Neutrophil (primary cell): ENCODE measurements around the gene WFIKKN1.

ENCODE experiments used
- H3K27ac ChIP-seq: fragments of 200-600 bp; sonication (generic); 2 replicates; pipeline ENCODE4 v1.5.1; 2016; ENCODE audit warnings: mild to moderate bottlenecking, moderate library complexity
- H3K27me3 ChIP-seq: fragments of 200-600 bp; sonication (generic); 2 replicates; pipeline ENCODE4 v1.6.0; 2016; ENCODE audit warnings: mild to moderate bottlenecking
- H3K36me3 ChIP-seq: fragments of 200-600 bp; sonication (generic); 2 replicates; pipeline ENCODE4 v1.5.1; 2017
- H3K4me1 ChIP-seq, 2 experiments: fragments of 200-600 bp in 1 of 2; sonication (generic) in 1 of 2; 1 replicate in 1 of 2; 2 replicates in 1 of 2; pipeline versions ENCODE4 v1.5.1 to v1.6.1; 2013 to 2016; ENCODE audit warnings: low read depth in 1 of 2, low read length in 1 of 2, mild to moderate bottlenecking in 1 of 2, moderate library complexity in 1 of 2; ENCODE audit not compliant: control insufficient read depth in 1 of 2, insufficient read depth in 1 of 2
- H3K4me3 ChIP-seq, 2 experiments: fragments of 200-600 bp in 1 of 2; sonication (generic) in 1 of 2; 1 replicate in 1 of 2; 2 replicates in 1 of 2; pipeline ENCODE4 v1.5.1; 2013 to 2016; ENCODE audit warnings: low read depth in 1 of 2, low read length in 1 of 2, mild to moderate bottlenecking in 1 of 2, moderate library complexity in 1 of 2
- H3K9me3 ChIP-seq: fragments of 200-600 bp; sonication (generic); 2 replicates; pipeline ENCODE4 v1.5.1; 2016
- TF ChIP-seq, protein P1 (sequence below): fragments of 200-600 bp; sonication (generic); IDR thresholded peaks from 2 replicates; pipeline ENCODE4 v1.5.1; 2016; ENCODE audit warnings: antibody characterized with exemption

WFIKKN1 gene, protein sequence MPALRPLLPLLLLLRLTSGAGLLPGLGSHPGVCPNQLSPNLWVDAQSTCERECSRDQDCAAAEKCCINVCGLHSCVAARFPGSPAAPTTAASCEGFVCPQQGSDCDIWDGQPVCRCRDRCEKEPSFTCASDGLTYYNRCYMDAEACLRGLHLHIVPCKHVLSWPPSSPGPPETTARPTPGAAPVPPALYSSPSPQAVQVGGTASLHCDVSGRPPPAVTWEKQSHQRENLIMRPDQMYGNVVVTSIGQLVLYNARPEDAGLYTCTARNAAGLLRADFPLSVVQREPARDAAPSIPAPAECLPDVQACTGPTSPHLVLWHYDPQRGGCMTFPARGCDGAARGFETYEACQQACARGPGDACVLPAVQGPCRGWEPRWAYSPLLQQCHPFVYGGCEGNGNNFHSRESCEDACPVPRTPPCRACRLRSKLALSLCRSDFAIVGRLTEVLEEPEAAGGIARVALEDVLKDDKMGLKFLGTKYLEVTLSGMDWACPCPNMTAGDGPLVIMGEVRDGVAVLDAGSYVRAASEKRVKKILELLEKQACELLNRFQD

GRCh38 chr16:630815-631405, at the start of gene WFIKKN1:
TSS of gene WFIKKN1 (plus strand) at chr16:630985. CDS start at chr16:631254, 269 bp downstream.
- Histone ChIP-seq H3K27ac (no peak within 1 kb of the TSS), H3K27me3 (peaks cover 25% of the 10 kb centered on the region), H3K36me3 (peaks cover 46% of the 10 kb centered on the region), H3K9me3 (no peaks in the 10 kb centered on the region), H3K4me3 (no peak within 1 kb of the TSS), H3K4me1 (peaks cover 6 to 9% of the 10 kb centered on the region in 2 experiments)
- TF ChIP-seq, protein P1, sequence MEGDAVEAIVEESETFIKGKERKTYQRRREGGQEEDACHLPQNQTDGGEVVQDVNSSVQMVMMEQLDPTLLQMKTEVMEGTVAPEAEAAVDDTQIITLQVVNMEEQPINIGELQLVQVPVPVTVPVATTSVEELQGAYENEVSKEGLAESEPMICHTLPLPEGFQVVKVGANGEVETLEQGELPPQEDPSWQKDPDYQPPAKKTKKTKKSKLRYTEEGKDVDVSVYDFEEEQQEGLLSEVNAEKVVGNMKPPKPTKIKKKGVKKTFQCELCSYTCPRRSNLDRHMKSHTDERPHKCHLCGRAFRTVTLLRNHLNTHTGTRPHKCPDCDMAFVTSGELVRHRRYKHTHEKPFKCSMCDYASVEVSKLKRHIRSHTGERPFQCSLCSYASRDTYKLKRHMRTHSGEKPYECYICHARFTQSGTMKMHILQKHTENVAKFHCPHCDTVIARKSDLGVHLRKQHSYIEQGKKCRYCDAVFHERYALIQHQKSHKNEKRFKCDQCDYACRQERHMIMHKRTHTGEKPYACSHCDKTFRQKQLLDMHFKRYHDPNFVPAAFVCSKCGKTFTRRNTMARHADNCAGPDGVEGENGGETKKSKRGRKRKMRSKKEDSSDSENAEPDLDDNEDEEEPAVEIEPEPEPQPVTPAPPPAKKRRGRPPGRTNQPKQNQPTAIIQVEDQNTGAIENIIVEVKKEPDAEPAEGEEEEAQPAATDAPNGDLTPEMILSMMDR, result no peak

GRCh38 chr16:582218-582613, 48.6 kb upstream of the WFIKKN1 start:
- Histone ChIP-seq H3K27ac (no peak overlapping the region), H3K4me1 (peaks cover 3 to 9% of the 10 kb centered on the region in 2 experiments), H3K4me3 (no peak overlapping the region), H3K27me3 (peaks cover 12% of the 10 kb centered on the region), H3K36me3 (peaks cover 13% of the 10 kb centered on the region), H3K9me3 (no peaks in the 10 kb centered on the region)
- TF ChIP-seq, protein P1, result no peak

DNA sequence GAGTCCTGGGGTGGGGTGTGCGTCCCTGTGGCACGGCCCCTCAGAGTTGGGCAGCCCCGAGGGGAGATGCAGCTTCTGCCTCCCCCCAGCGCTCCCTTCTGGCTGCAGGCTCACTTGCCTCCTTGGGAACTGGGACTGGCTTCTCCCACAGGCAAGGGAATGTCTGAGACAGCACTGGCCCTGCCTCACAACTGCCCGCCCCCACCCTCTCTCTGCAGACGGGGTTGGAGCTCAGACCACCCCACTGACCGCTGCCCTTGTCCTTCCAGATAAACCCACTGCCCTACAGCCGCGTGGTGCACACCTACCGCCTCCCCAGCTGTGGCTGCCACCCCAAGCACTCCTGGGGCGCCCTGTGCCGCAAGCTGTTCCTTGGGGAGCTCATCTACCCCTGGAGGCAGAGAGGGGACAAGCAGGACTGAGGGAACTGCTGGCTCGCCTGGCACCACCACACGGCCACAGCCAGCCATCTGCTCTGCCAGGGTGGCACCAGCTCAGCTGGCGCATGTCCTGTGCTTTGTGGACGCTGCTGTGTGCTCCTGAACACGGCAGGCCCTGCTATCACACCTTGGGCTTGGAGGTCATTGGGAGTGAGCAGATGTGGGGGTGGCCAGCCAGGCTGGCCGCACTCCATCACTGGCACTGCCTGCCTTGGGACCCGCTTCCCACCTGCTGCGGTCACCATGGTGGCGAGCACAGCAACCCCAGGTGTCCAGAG, 48.0 kb upstream of the WFIKKN1 start:
- Histone ChIP-seq H3K4me3 (no peak overlapping the region), H3K36me3 (peaks cover 13% of the 10 kb centered on the region), H3K27me3 (peaks cover 12% of the 10 kb centered on the region), H3K27ac (no peak overlapping the region), H3K9me3 (no peaks in the 10 kb centered on the region), H3K4me1 (peaks cover 7 to 14% of the 10 kb centered on the region in 2 experiments)
- TF ChIP-seq, protein P1, result no peak

GRCh38 chr16:583470-583814, 47.3 kb upstream of the WFIKKN1 start:
- Histone ChIP-seq H3K27ac (no peak overlapping the region), H3K4me1 (peaks cover 14 to 20% of the 10 kb centered on the region in 2 experiments), H3K9me3 (no peaks in the 10 kb centered on the region), H3K27me3 (peaks cover 12% of the 10 kb centered on the region), H3K36me3 (peaks cover 13% of the 10 kb centered on the region), H3K4me3 (no peak overlapping the region)
- TF ChIP-seq, protein P1, result no peak

- no peak overlapping the region for H3K27ac ChIP-seq
- peaks cover 12% of the 10 kb centered on the region for H3K27me3 ChIP-seq
- peaks cover 14 to 17% of the 10 kb centered on the region in 2 experiments for H3K4me1 ChIP-seq
- H3K4me3 ChIP-seq, result no peak overlapping the region
- H3K36me3 ChIP-seq, result peaks cover 13% of the 10 kb centered on the region
- H3K9me3 ChIP-seq, result no peaks in the 10 kb centered on the region
- TF ChIP-seq, protein P1, result no peak
These were observed 46.8 kb upstream of the WFIKKN1 start for GRCh38 chr16:583815-584591.
